Measurements from ENCODE around the gene COPE. TPM values are rescaled to one million over a fixed set of nuclear protein-coding genes. Genes with fewer than 3 reads are reported as not detected.

Gene COPE
- total RNA-seq, 1 experiment from 2014 or later: 470 TPM

DNA sequence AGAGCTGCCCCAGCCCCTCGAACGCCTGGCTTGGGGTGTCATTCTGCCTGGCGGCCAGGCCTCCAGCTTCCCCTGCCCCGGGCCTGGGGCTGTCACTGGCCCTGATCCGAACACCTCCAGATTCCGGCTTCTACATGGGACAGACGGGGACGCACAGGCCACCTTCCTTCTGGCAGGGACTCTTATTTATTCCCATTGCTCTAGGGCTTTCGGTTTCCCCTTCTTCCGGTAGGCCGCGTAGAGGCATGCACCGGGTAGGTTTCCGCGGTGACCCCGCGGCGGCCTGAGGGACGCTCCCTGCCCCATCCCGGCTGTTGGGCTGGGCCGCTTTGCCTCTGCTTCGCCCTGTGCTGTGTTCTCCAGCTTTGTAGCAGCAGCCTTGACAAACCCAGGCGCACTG lies 51.4 kb downstream of the COPE start:
- no peak for DNase-seq (ENCODE audit: low read depth)

DNA sequence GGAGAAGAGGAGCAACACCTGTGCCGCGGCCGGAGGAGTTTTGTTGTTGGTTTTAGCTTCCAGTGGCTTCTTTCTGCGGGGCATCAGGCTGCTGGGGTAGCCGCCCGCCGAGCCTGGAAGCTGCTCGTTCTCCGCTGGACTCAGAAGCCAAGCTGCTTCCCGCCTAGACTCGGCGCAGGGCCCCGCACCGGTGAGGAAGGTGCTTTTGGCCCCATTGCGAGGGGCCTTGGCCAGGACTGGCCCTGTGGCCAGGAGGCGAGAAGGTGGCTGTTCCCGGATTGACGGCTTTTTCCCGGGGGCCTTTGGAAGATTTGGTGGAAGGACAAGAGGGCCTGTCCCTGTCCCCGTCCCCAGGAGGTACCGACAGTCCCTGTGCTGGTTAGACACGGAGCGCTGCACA lies 52.0 kb downstream of the COPE start:
- DNase-seq (ENCODE audit: low read depth): no peak

DNA sequence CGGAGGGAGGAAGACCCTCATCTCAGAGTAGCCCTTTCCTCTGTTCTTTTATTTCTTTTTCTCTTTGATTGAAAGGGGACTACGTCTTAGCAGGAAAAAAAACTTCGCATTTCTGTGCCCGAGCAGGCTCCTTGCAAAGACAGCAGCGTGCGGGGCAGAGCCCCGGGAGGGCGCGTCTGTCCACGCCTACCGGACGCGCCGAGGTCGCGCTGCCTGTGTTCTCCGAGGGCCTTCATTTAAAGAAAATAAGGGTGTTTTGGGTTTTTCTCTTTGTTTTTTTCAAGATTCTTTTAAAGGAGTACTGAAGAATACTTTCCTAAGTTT lies 52.4 kb downstream of the COPE start:
- DNase-seq (ENCODE audit: low read depth): no peak

DNA sequence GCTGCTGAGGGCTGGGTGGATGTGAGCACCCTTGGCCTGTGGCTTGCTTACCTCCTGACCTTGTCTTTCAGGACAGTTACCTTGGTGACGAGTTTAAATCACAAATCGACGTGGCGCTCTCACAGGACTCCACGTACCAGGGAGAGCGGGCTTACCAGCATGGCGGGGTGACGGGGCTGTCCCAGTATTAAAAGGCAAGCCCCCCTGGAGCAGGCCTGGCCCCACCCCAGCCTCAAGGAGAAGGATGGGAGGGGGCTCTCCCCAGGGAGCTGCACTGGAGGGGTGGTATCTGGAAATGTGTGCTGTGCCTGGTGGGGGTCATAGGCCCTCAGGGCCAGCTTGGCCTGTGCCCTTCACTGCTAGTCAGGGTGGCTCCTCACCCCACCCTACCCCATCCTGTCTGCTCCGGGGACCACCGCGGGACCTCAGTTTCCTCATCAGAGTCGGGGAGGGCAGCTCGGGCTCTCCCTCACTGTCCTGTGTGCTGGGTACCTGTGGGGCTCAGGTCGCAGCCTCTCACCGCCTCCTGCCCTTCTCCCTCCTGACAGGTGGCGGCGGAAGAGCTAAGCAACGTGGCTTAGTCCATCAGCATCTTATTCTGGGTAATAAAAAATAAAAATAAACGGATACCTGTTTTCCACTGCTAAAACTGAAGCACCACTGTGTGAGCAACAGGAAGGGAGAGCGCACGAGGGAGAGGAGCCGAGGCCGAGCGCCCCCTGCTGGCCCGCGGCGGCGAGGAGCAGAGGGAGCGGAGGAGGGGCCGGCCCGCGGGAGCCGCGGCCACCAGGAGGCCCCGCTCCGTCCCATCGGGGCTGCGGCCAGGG lies 53.0 kb downstream of the COPE start:
- peak; percentile 75 for DNase-seq (ENCODE audit: low read depth)

DNA sequence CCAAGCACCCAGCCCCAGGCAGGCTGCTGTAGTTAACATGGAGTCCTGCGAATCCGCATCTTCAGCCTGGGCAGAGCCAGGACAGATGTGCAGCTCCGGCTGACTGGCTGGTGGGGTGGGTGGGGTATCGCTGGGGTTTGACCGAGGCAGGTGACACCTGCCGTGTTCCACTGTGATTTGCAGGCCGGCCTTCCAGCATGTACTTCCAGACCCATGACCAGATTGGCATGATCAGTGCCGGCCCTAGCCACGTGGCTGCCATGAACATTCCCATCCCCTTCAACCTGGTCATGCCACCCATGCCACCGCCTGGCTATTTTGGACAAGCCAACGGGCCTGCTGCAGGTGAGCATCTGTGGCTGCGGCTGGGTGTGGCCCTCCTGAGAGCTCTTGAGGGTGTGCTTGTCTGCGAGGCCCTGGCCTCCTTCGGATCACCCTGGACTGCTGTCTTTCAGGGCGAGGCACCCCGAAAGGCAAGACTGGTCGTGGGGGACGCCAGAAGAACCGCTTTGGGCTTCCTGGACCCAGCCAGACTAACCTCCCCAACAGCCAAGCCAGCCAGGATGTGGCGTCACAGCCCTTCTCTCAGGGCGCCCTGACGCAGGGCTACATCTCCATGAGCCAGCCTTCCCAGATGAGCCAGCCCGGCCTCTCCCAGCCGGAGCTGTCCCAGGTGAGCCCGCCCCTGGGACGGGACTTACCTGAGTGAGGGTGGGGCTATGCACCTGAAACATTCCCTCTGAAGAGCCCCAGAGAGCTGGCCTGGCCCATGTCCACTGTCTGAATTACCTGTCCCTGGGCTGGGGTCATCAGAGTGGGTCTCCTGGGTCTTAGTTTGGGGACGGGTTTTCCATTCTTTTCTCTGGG lies 53.8 kb downstream of the COPE start:
- DNase-seq (ENCODE audit: low read depth): no peak

DNA sequence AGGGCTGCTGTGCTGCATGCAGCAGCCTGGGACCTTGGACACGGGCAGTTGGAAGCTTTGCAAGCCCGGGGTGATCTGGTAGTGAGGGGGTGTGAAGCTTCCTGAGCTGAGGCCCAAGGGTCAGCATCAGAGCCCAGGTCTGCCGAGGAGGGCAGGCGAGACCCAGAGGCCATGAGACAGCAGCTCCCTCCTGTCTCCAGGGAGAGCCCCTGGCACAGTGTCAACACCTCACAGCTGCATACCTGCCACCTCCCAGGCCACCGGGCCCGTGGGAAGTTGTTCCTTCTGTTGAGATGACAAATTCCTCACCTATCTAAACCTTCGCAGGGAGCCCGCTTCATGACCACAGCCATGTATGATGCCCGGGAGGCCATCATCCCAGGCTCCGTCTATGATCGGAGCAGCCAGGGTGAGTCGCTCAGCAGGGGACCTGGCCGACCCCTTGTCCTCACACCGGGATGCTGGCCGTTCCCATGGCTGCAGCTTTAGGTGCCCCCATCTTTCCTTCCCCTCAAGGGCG lies 55.3 kb downstream of the COPE start:
- DNase-seq (ENCODE audit: low read depth): no peak

DNA sequence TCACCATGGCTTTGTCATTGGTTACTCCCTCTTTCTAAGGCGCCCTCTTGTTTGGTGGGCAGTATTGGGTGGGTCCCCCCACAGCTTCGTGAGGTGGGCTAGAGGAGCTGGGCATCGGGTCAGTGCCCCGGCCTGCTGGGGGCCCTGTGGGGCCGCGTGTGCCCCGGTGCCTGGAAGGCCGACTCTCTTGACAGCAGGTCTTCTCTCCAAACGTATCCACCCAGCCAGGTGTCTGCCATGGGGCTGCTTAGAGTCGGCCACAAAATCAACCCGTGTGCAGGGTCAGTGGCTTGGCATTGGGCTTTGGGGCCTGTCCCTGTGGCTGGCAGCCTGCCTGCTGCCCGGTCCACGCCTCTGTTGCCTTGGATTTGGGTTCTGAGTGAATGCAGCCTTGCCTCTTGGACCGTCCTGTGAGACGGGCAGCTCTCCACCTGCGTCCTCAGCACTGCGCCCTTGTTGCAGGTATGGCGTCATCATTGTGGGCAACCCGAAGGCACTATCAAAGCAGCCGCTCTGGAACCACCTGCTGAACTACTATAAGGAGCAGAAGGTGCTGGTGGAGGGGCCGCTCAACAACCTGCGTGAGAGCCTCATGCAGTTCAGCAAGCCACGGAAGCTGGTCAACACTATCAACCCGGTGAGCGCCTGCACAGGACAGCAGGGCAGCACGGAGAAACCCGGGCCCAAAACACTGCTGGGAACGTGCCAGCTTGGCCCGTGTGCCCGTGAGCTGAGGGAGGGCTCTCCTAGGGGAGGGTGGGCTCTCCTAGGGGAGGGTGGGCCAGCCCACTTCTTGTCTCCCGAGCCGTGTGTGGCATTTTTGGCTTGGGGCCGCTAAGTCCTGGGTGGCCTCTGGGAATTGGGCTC lies 56.0 kb downstream of the COPE start:
- DNase-seq (ENCODE audit: low read depth): no peak

DNA sequence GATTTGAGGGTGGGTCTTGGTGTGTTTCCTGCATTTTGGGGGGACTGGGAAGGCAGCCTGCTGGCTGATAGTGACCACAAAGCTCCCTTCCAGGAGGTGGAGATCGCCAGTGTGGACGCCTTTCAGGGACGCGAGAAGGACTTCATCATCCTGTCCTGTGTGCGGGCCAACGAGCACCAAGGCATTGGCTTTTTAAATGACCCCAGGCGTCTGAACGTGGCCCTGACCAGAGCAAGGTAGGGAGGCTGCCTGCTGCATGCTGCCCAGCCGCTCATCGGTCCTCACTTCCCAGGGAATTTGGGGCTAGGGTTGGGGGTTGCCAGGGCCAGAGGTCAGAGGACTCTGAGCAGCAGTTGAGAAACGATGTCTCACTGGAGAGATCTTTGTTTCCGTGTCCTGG lies 57.3 kb downstream of the COPE start:
- DNase-seq (ENCODE audit: low read depth): no peak

DNA sequence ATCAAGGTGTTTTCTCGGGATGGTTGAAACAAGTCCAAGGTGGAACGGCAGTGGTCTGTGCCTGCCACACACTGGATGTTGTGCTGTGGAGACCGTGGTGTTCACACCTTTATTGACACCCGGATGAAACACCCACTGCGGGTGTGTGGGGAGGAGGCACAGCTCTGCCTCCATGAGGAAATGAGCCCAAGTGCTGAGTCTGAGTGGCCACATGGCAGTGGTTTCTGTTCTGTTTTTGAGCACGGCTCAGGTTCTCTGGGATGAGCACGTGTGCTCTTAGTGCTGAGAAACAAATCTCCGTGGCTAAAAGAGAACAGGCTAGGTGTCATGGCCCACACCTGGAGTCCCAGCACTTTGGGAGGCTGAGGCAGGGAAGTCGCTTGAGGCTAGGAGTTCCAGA lies 58.0 kb downstream of the COPE start:
- no peak for DNase-seq (ENCODE audit: low read depth)

DNA sequence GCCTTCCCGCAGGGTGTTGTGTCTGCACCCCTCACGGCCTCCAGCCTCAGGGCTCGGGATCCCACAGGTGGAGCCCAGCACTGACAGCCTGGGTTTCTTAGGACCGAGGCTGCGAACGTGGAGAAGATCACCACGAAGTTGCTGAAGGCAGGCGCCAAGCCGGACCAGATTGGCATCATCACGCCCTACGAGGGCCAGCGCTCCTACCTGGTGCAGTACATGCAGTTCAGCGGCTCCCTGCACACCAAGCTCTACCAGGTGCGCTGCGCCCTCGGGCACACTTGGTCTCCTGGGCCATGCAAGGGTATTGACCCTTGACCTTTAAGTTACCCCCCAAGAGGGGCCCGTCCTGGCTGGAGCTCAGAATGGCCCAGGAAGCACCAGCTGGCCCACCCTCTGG lies 58.5 kb downstream of the COPE start:
- DNase-seq (ENCODE audit: low read depth): no peak

DNA sequence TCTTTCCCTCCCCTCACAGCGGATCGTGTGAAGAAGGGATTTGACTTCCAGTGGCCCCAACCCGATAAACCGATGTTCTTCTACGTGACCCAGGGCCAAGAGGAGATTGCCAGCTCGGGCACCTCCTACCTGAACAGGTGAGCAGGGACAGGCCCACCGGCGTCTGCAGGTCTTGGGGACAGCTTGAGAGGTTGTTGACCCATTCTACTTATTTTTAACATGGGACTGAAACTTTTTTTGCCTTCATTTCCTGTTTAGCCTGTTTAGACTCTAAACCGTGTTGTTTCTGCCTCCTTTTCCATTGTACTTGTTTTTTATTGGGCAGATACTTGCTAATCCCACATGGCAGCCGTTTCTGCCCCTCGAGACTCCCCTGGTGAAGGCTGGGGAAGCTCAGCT lies 58.9 kb downstream of the COPE start:
- DNase-seq (ENCODE audit: low read depth): no peak

DNA sequence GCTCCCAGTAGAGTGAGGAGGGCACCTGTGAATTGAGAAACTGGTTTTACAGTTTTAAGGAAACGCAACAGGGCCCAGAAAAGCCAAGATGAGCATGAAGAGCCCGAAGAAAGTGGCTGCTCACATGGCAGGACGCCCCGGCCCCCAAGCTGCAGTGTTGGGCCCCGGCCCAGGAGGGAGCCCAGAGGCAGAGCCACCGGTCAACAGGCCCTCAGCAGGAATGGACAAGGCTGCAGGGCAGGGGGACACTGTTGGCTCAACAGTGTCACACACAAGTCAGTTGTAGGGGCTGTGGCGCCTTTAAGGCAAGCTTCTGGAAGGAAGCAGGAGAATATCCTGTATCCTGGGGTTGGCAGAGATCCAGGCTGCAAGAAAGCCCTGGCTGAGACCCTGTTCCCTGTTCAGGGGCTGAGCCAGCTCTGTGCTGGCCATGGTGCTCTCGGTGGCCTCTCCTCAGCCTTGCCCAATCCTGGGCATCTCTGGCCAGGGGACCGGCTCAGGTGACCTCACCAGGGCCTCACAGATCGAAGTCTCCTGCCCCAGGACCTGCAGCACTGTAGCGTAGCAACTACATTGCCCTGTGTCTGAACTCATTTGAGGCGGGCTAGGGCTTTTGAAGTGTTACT lies 59.4 kb downstream of the COPE start:
- DNase-seq (ENCODE audit: low read depth): no peak

DNA sequence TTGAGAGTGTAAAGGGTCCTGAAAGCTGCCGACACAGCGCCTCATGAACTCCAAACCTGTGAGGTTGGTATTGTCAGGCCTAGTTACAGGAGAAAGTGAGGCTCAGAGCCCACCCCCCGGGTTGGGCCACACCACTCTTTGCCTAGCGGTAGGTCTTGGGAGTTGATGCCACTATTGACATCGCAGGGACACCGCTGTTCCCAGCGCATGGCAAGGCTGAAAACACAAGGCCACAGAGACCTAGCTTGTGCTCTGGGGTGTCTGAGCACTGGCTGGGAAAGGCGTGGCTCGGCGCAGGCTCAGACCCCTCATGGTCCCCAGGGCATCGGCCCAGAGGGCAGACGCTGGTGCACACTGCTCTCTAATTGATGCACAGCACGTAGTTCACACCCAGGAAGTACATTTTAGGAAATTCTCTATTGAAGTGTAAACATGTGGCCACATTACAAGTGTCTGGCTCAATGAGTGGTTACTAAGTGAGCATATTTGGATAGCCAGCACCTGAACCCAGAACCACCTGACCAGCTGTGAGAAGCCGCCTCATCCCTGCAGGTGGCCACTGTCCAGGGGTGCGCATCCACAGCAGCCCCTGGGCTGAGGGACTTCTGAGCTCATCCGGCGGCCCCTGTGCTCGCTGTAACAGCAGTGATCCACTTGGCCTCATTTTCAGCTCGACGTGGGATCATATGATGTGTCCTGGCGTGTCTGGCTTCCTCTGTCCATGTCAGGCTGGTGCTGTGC lies 60.1 kb downstream of the COPE start:
- no peak for DNase-seq (ENCODE audit: low read depth)

DNA sequence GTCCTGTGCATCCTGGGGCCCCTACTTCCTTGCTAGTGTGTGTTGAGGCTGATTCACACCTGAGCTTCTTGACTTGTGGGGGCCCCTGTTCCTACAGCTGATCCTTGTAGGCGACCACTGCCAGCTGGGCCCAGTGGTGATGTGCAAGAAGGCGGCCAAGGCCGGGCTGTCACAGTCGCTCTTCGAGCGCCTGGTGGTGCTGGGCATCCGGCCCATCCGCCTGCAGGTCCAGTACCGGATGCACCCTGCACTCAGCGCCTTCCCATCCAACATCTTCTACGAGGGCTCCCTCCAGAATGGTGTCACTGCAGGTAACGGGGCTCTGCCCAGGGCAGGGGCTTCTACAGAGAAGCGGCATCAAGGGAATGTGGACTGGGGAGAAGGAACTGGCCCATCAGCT lies 62.0 kb downstream of the COPE start:
- DNase-seq (ENCODE audit: low read depth): no peak

DNA sequence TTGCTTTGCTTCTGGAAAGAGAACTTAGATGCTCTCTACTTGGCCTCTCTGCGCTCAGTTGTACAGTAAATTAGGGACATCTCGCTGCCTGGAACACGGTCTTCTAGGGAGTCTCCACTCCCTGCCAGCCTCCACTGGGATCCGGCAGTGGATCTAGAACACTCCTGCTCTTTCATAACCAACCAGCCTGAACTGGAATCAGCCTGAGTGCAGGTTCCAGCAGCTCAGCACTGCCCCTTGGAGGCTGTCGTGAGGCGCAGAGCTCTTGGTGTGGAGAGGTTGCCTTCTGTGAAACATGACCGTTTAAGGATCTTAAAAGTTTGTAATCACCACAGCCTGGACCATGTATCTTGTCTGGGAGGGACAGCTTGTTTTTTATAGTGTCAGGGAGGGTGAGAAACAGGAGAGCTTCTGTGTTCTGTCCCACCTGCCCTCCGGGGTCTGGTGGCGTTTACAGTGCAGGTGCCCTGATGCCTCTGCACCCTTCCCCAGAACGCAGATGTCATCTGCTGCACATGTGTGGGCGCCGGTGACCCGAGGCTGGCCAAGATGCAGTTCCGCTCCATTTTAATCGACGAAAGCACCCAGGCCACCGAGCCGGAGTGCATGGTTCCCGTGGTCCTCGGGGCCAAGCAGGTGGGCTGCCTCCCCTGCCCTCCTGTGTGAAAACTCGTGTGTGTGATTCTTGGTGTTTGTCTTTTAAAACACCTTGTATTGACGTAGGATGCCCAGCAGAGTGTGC lies 62.6 kb downstream of the COPE start:
- no peak for DNase-seq (ENCODE audit: low read depth)

DNA sequence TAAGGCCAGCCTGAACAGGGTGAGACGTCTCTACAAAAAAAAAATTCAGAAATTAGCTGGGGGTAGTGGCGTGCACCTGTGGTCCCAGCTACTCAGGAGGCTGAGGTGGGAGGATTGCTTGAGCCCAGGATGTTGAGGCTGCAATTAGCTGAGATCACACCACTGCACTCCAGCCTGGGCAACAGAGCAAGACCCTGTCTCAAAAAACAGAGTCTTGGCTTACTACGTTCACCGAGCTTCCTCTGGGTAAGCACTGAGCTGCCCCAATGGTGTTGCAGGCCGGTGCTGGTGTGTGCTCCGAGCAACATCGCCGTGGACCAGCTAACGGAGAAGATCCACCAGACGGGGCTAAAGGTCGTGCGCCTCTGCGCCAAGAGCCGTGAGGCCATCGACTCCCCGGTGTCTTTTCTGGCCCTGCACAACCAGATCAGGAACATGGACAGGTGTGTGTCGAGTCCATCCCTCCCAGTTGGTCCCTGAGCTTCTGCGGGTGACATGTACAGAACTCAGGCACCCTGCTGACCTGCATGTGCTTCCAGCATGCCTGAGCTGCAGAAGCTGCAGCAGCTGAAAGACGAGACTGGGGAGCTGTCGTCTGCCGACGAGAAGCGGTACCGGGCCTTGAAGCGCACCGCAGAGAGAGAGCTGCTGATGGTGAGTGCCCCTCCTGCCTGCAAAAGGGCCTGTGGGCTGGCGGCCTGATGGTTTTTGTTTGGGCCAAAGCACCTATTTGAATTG lies 63.4 kb downstream of the COPE start:
- no peak for DNase-seq (ENCODE audit: low read depth)

DNA sequence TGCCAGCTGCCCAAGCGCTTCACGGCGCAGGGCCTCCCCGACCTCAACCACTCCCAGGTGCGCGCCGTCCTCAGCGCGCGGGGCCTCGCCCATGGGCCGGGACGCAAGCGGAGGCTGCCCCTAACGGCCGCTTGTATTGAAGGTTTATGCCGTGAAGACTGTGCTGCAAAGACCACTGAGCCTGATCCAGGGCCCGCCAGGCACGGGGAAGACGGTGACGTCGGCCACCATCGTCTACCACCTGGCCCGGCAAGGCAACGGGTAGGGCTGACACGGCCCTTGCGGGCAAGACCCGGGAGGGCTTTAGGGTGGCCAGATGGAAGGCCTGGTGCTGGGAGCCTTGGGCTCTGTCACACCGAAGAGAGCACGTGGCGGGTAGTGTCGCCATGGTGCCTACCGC lies 64.2 kb downstream of the COPE start:
- no peak for DNase-seq (ENCODE audit: low read depth)

DNA sequence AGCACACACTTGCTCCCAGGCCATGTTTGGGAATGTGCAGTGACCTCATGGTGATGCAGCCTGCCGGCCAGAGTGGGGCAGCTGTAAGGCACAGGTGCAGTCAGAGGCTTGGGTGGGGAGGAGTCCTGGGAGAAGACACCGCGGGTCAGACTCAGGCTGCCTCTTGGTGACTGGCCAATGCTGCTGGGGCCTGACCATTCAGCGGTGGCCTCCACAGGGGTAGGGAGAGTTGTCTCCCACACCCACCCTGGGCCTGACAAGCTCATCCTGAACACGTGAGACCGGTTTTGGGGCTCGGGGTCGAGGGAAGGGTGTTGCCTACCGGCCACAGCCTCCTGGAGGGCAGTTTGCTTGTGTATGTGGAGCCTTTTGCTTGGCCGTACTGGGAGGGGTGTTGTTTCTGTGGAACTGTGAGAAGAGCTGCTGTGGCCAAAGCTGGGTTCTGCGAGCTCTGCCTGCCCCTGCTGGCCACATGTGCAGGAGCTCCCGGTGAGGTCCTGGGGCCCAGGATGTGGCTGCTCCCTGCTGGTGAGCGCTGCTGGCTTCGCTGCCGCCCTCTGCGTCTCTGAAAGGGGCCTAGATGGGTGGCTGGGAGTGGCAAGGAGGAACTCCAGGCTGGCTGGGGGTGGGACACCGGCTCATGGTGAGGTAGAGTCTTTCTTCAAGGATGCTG lies 65.3 kb downstream of the COPE start:
- DNase-seq (ENCODE audit: low read depth): no peak

DNA sequence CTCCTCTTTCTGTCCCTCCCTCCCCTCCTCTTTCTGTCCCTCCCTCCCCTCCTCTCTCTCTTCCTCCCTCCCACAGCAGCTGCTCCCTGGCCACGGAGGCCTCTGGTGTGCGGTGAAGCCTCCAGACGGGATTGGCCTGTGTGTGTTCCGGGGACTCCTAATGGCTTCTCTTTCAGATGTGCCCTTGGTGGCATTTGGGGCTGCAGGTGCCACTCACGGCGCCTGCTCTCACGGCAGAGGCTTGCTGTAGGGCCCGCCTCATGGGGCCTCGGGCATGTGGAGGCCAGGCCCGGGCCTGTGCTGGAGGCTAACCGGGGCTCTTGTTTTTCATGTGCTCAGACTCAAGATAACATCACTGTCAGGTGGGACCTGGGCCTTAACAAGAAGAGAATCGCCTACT lies 66.5 kb downstream of the COPE start:
- DNase-seq (ENCODE audit: low read depth): no peak
